ENCODE results near the gene SDK1.

SDK1 gene

GRCh38 chr7:4013793-4014192 is 712.7 kb downstream of the SDK1 start:
- no peak overlapping the region for H3K27ac ChIP-seq
- TF ChIP-seq ZFX (IDR thresholded peaks at IDR 0.05) = no peak

GRCh38 chr7:4014346-4015050 is 713.4 kb downstream of the SDK1 start:
- H3K27ac ChIP-seq = no peak overlapping the region
- no peak for TF ChIP-seq ZFX (IDR thresholded peaks at IDR 0.05)
- no peak for TF ChIP-seq CTCF (conservative IDR thresholded peaks at IDR 0.05)

GRCh38 chr7:4015371-4015770 is 714.3 kb downstream of the SDK1 start:
- no peak overlapping the region for H3K27ac ChIP-seq
- TF ChIP-seq ZFX (IDR thresholded peaks at IDR 0.05) (no peak), CTCF (conservative IDR thresholded peaks at IDR 0.05) (no peak)

GRCh38 chr7:4015996-4016395 is 714.9 kb downstream of the SDK1 start:
- no peak overlapping the region for H3K27ac ChIP-seq
- TF ChIP-seq CTCF (conservative IDR thresholded peaks at IDR 0.05) = no peak
- TF ChIP-seq ZFX (IDR thresholded peaks at IDR 0.05) = no peak

GRCh38 chr7:4017081-4017480 is 716.0 kb downstream of the SDK1 start:
- H3K27ac ChIP-seq = no peak overlapping the region
- TF ChIP-seq CTCF (conservative IDR thresholded peaks at IDR 0.05) (no peak), ZFX (IDR thresholded peaks at IDR 0.05) (no peak)

GRCh38 chr7:4017785-4018184 is 716.7 kb downstream of the SDK1 start:
- no peak overlapping the region for H3K27ac ChIP-seq
- no peak for TF ChIP-seq ZFX (IDR thresholded peaks at IDR 0.05)
- TF ChIP-seq CTCF (conservative IDR thresholded peaks at IDR 0.05) = no peak

GRCh38 chr7:4018601-4019316 is 717.7 kb downstream of the SDK1 start:
- no peak for TF ChIP-seq CTCF (conservative IDR thresholded peaks at IDR 0.05)
- no peak for TF ChIP-seq ZFX (IDR thresholded peaks at IDR 0.05)
- H3K27ac ChIP-seq = no peak overlapping the region
